HG03432 (cell line): ENCODE results near the gene ANAPC5.

Experiments
- ATAC-seq: cut with Tn5 transposase; IDR thresholded peaks from one replicate; pipeline ENCODE4 v1.9.1; 2021; ENCODE audit warnings: mild to moderate bottlenecking, moderate library complexity; ENCODE audit not compliant: unreplicated experiment

ANAPC5 gene

GRCh38 chr12:121263206-121263935, 88.8 kb downstream of the ANAPC5 start:
- ATAC-seq: no peak

DNA sequence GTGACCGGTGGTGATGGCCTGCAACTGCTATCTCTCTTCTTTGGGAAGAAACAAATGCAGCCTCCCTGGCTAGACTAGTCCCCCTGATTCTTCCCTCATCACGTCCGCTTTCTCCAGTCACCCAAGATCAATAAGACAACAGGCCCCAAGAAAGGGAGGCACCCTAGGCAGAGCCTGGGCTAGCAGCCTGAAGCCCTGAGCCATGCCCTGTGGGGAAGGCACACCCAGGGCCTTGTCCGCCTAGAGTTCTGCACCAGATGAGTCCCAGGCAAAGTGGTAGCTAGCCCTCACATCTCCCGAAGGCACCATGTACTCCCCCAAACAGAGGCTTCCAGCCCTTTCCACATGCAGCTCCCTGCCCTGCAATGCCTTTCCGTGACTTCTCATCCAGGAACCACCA, 90.8 kb downstream of the ANAPC5 start:
- no peak for ATAC-seq

DNA sequence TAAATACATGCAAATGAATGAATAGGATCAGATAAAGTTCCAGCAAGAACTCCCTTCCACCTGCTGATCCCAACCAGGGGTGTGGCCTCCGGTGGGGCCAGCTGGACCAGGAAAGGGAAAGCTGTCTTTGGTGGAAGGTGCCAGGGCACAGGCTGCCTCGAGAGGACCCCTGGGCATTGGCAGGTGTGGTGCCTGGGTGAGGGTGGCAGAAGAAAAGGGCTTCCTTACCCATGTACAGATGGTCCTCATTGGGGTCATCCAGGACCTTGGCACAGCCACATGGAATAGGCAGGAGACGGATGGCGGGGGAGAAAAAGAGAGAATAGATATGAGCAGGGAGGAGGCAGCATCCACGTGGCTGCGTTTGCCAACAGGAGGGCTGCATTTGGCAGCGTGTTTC, 92.1 kb downstream of the ANAPC5 start:
- ATAC-seq: no peak

- no peak for ATAC-seq
Measured at GRCh38 chr12:121259074-121259473, 93.1 kb downstream of the ANAPC5 start.
